Fibroblast of lung (primary cell): Measurements from ENCODE around the gene CHST11. TPM values are rescaled to one million over a fixed set of nuclear protein-coding genes. Genes with fewer than 3 reads are reported as not detected.

Experiments
- DNase-seq, 2 donors: peaks; one replicate each; pipeline versions ENCODE4 v3.0.0 to v3.0.0-alpha.2; 2010; ENCODE audit warnings: low read depth in 2 of 2
- H2AFZ ChIP-seq: 2 replicates; pipeline ENCODE4 v1.5.1; 2012; ENCODE audit warnings: low read length, control low read depth, inconsistent platforms
- H3K27ac ChIP-seq: 2 replicates; pipeline ENCODE4 v1.5.1; 2011; ENCODE audit warnings: low read length, control low read depth; ENCODE audit not compliant: insufficient read depth
- H3K27me3 ChIP-seq: 2 replicates; pipeline ENCODE4 v1.5.1; 2011; ENCODE audit warnings: mild to moderate bottlenecking, low read length; ENCODE audit not compliant: control insufficient read depth, insufficient read depth
- H3K36me3 ChIP-seq: 2 replicates; pipeline ENCODE4 v1.5.1; 2011; ENCODE audit warnings: low read length; ENCODE audit not compliant: control insufficient read depth, insufficient read depth
- H3K4me1 ChIP-seq: 2 replicates; pipeline ENCODE4 v1.5.1; 2011; ENCODE audit warnings: low read length; ENCODE audit not compliant: control insufficient read depth, insufficient read depth; ENCODE audit errors: extremely low read depth
- H3K4me2 ChIP-seq: 2 replicates; pipeline ENCODE4 v1.5.1; 2011; ENCODE audit warnings: low read length, control low read depth; ENCODE audit not compliant: insufficient read depth; ENCODE audit errors: extremely low read depth
- H3K4me3 ChIP-seq, 4 experiments: fragments of 200-600 bp in 1 of 4; sonication (generic) in 1 of 4; replicated peaks in 1 of 4; 2 replicates each; pipeline ENCODE4 v1.5.1; 2011 to 2016; ENCODE audit warnings: low read length in 4 of 4, low read depth in 3 of 4, mild to moderate bottlenecking in 3 of 4, control low read depth in 2 of 4, inconsistent platforms in 1 of 4, mixed read lengths in 1 of 4; ENCODE audit not compliant: insufficient read depth in 1 of 4; ENCODE audit errors: control extremely low read depth in 1 of 4
- H3K79me2 ChIP-seq: 2 replicates; pipeline ENCODE4 v1.5.1; 2012; ENCODE audit warnings: mild to moderate bottlenecking, low read length, inconsistent platforms; ENCODE audit not compliant: control insufficient read depth, insufficient read depth
- H3K9ac ChIP-seq: 2 replicates; pipeline ENCODE4 v1.5.1; 2011; ENCODE audit warnings: mild to moderate bottlenecking, low read length, control low read depth; ENCODE audit not compliant: insufficient read depth
- H3K9me3 ChIP-seq: 2 replicates; pipeline ENCODE4 v1.5.1; 2012; ENCODE audit warnings: low read depth, low read length; ENCODE audit not compliant: control insufficient read depth, insufficient read depth
- H4K20me1 ChIP-seq: 2 replicates; pipeline ENCODE4 v1.5.1; 2011; ENCODE audit warnings: low read length; ENCODE audit not compliant: control insufficient read depth, insufficient read depth; ENCODE audit errors: extremely low read depth
- EZH2 ChIP-seq: IDR thresholded peaks from 2 replicates; pipeline ENCODE4 v1.5.1; 2012; ENCODE audit warnings: low read length, control low read depth, mild to moderate bottlenecking; ENCODE audit errors: missing control alignments
- polyA plus RNA-seq, 2 donors: library from polyadenylated mRNA; depleted of rRNA in 1 of 2; stranded (reverse) in 1 of 2; unstranded in 1 of 2; fragments of >200 nt; gene quantifications; 2 replicates each; pipeline ENCODE4 v1.2.1, GENCODE V29; 2011 to 2012; ENCODE audit warnings: missing spikeins in 1 of 2
- total RNA-seq: library from RNA; depleted of rRNA; stranded (reverse); fragments of >200 nt; gene quantifications from 2 replicates; pipeline ENCODE4 v1.2.1, GENCODE V29; 2014
- TF ChIP-seq, protein P1 (sequence below), 2 donors: IDR thresholded peaks in 1 of 2; conservative IDR thresholded peaks in 1 of 2; 1 replicate in 1 of 2; 2 replicates in 1 of 2; pipeline ENCODE4 v1.5.1; 2011 to 2012; ENCODE audit warnings: low read length in 2 of 2, control low read depth in 1 of 2, inconsistent platforms in 1 of 2, low read depth in 1 of 2, mild to moderate bottlenecking in 1 of 2

CHST11 gene
- total and polyA plus RNA-seq, 2 donors (not counting 1 experiment from before 2014, with no cell fraction given): 3.5 to 9.1 TPM

GRCh38 chr12:104720339-104721038 lies 263.7 kb downstream of the CHST11 start:
- no peaks in the 10 kb centered on the region for H3K9me3 ChIP-seq
- no peaks in the 10 kb centered on the region for H3K79me2 ChIP-seq
- TF ChIP-seq, protein P1, sequence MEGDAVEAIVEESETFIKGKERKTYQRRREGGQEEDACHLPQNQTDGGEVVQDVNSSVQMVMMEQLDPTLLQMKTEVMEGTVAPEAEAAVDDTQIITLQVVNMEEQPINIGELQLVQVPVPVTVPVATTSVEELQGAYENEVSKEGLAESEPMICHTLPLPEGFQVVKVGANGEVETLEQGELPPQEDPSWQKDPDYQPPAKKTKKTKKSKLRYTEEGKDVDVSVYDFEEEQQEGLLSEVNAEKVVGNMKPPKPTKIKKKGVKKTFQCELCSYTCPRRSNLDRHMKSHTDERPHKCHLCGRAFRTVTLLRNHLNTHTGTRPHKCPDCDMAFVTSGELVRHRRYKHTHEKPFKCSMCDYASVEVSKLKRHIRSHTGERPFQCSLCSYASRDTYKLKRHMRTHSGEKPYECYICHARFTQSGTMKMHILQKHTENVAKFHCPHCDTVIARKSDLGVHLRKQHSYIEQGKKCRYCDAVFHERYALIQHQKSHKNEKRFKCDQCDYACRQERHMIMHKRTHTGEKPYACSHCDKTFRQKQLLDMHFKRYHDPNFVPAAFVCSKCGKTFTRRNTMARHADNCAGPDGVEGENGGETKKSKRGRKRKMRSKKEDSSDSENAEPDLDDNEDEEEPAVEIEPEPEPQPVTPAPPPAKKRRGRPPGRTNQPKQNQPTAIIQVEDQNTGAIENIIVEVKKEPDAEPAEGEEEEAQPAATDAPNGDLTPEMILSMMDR (conservative IDR thresholded peaks at IDR 0.05 in 1 of 2, IDR thresholded peaks at IDR 0.05 in 1 of 2; ENCODE audit: low read depth in 1 of 2, low read length in 2 of 2): no peak
- TF ChIP-seq EZH2: no peak
- H3K36me3 ChIP-seq: no peaks in the 10 kb centered on the region
- peak overlapping the region; percentile 63 for H3K27ac ChIP-seq
- H3K27me3 ChIP-seq: no peaks in the 10 kb centered on the region
- peaks cover 12% of the 10 kb centered on the region for H3K4me1 ChIP-seq
- no peaks in the 10 kb centered on the region for H4K20me1 ChIP-seq
- H3K4me3 ChIP-seq: peak overlapping the region; percentile 28 to 35 (median 31)
- H2AFZ ChIP-seq: peak overlapping the region; percentile 81
- H3K4me2 ChIP-seq: peak overlapping the region; percentile 84
- peak overlapping the region; percentile 28 for H3K9ac ChIP-seq
- DNase-seq: peak; percentile 68 to 81

DNA sequence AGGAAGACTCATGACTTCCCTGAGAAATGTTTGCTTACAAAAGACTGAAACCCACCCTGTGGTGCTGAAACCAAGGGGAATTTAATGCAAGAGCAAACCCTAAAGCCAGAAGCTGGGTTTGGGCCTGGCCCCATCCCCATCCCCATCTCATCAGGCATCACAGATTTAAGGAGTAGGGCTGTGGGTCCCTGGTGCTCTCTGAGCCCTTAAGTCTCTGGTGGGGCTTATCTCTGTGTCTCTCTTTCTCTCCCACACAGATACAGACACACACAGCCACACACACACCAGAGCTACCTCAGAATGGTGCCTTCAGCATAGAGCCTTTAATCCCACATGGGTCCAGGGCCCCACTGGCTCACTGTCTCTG lies 264.3 kb downstream of the CHST11 start:
- H3K9me3 ChIP-seq: no peaks in the 10 kb centered on the region
- H3K27me3 ChIP-seq: no peaks in the 10 kb centered on the region
- peak overlapping the region; percentile 63 for H3K27ac ChIP-seq
- H3K9ac ChIP-seq: peak overlapping the region; percentile 20
- DNase-seq: no peak
- peak overlapping the region; percentile 57 for H2AFZ ChIP-seq
- H3K4me2 ChIP-seq: peak overlapping the region; percentile 84
- no peaks in the 10 kb centered on the region for H3K36me3 ChIP-seq
- no peaks in the 10 kb centered on the region for H4K20me1 ChIP-seq
- peak overlapping the region in 1 of 4 experiments; percentile 35 for H3K4me3 ChIP-seq
- no peak for TF ChIP-seq EZH2
- TF ChIP-seq, protein P1 (conservative IDR thresholded peaks at IDR 0.05 in 1 of 2, IDR thresholded peaks at IDR 0.05 in 1 of 2; ENCODE audit: low read depth in 1 of 2, low read length in 2 of 2): no peak
- H3K79me2 ChIP-seq: no peaks in the 10 kb centered on the region
- H3K4me1 ChIP-seq: peaks cover 12% of the 10 kb centered on the region

GRCh38 chr12:104721936-104722335 lies 265.2 kb downstream of the CHST11 start:
- H3K4me2 ChIP-seq: no peak overlapping the region
- no peak for DNase-seq
- no peak overlapping the region for H3K27ac ChIP-seq
- no peaks in the 10 kb centered on the region for H3K36me3 ChIP-seq
- H2AFZ ChIP-seq: no peak overlapping the region
- no peak overlapping the region for H3K4me3 ChIP-seq
- H3K79me2 ChIP-seq: no peaks in the 10 kb centered on the region
- no peaks in the 10 kb centered on the region for H4K20me1 ChIP-seq
- H3K9me3 ChIP-seq: no peaks in the 10 kb centered on the region
- no peak for TF ChIP-seq EZH2
- TF ChIP-seq, protein P1 (conservative IDR thresholded peaks at IDR 0.05 in 1 of 2, IDR thresholded peaks at IDR 0.05 in 1 of 2; ENCODE audit: low read depth in 1 of 2, low read length in 2 of 2): no peak
- no peak overlapping the region for H3K9ac ChIP-seq
- no peaks in the 10 kb centered on the region for H3K27me3 ChIP-seq
- H3K4me1 ChIP-seq: peaks cover 12% of the 10 kb centered on the region
